HEK293T (cell line): ENCODE data around the gene PRCP.
"Not testable (repeated sequence)": the region's sequence is repeated elsewhere in the genome, so short reads cannot be mapped to it uniquely, and the experiment has no call there.

Experiments used
- CTCF ChIA-PET: fragments of 350-600 bp; formaldehyde crosslinking; extraction: SDS; loops from one replicate; lab custom pipeline; 2021; ENCODE audit warnings: antibody characterized with exemption, inconsistent platforms; lab: Yijun Ruan, JAX
- POLR2A ChIA-PET: fragments of 350-600 bp; formaldehyde crosslinking; extraction: SDS; loops from one replicate; lab custom pipeline; 2020; ENCODE audit warnings: antibody characterized with exemption, inconsistent platforms; lab: Yijun Ruan, JAX
- DNase-seq: peaks from one replicate; pipeline ENCODE4 v3.0.0; 2012; ENCODE audit warnings: mixed read lengths; ENCODE audit errors: extremely low spot score
- ARNT ChIP-seq: fragments of 450-650 bp; IDR thresholded peaks from 2 replicates; pipeline ENCODE4 v1.6.1; 2017; ENCODE audit warnings: mild to moderate bottlenecking
- BHLHE40 ChIP-seq: fragments of 450-650 bp; IDR thresholded peaks from 2 replicates; pipeline ENCODE4 v1.6.1; 2016; ENCODE audit warnings: mild to moderate bottlenecking, moderate library complexity, borderline replicate concordance
- CTBP1 ChIP-seq: fragments of 450-650 bp; IDR thresholded peaks from 2 replicates; pipeline ENCODE4 v1.6.1; 2016; ENCODE audit warnings: borderline replicate concordance
- ELF4 ChIP-seq: fragments of 450-650 bp; IDR thresholded peaks from 2 replicates; pipeline ENCODE4 v1.6.1; 2017; ENCODE audit warnings: antibody characterized with exemption
- FOXA1 ChIP-seq: fragments of 450-650 bp; IDR thresholded peaks from 2 replicates; pipeline ENCODE4 v1.6.1; 2016; ENCODE audit warnings: mild to moderate bottlenecking
- FOXK2 ChIP-seq: fragments of 450-650 bp; IDR thresholded peaks from 2 replicates; pipeline ENCODE4 v1.6.1; 2016; ENCODE audit warnings: mild to moderate bottlenecking
- FOXM1 ChIP-seq: fragments of 450-650 bp; IDR thresholded peaks from 2 replicates; pipeline ENCODE4 v1.6.1; 2017; ENCODE audit warnings: mild to moderate bottlenecking, borderline replicate concordance
- HDGF ChIP-seq: fragments of 450-650 bp; IDR thresholded peaks from 2 replicates; pipeline ENCODE4 v1.6.1; 2017; ENCODE audit warnings: antibody characterized with exemption, borderline replicate concordance
- L3MBTL2 ChIP-seq: fragments of 450-650 bp; conservative IDR thresholded peaks from 2 replicates; pipeline ENCODE4 v1.6.1; 2016; ENCODE audit warnings: mild to moderate bottlenecking
- LEF1 ChIP-seq: fragments of 450-650 bp; IDR thresholded peaks from 2 replicates; pipeline ENCODE4 v1.6.1; 2017; ENCODE audit warnings: mild to moderate bottlenecking, borderline replicate concordance
- NFRKB ChIP-seq: fragments of 450-650 bp; IDR thresholded peaks from 2 replicates; pipeline ENCODE4 v1.6.1; 2016; ENCODE audit warnings: mild to moderate bottlenecking, moderate library complexity
- PKNOX1 ChIP-seq: fragments of 450-650 bp; IDR thresholded peaks from 2 replicates; pipeline ENCODE4 v1.6.1; 2016
- SP1 ChIP-seq: fragments of 450-650 bp; IDR thresholded peaks from 2 replicates; pipeline ENCODE4 v1.6.1; 2017
- SUZ12 ChIP-seq: fragments of 450-650 bp; IDR thresholded peaks from 2 replicates; pipeline ENCODE4 v1.6.1; 2016; ENCODE audit warnings: mild to moderate bottlenecking
- TARDBP ChIP-seq: fragments of 450-650 bp; IDR thresholded peaks from 2 replicates; pipeline ENCODE4 v1.6.1; 2016
- ZNF384 ChIP-seq: fragments of 450-650 bp; IDR thresholded peaks from 2 replicates; pipeline ENCODE4 v1.6.1; 2016

Gene PRCP

GRCh38 chr11:82862379-82862778 is 37.9 kb downstream of the PRCP start:
- CTCF ChIA-PET, result no interaction called here

GRCh38 chr11:82859750-82860149 is 40.5 kb downstream of the PRCP start:
- CTCF ChIA-PET, result no interaction called here
- no peak for DNase-seq
- TF ChIP-seq FOXA1, result no peak
- no peak for TF ChIP-seq CTBP1
- no peak for TF ChIP-seq NFRKB
- TF ChIP-seq SUZ12, result no peak
- TF ChIP-seq HDGF, result no peak
- TF ChIP-seq FOXM1, result no peak
- TF ChIP-seq PKNOX1, result no peak
- no peak for TF ChIP-seq BHLHE40
- TF ChIP-seq FOXK2, result no peak
- TF ChIP-seq TARDBP, result no peak
- POLR2A ChIA-PET, result no interaction called here

More at GRCh38 chr11:82862379-82862778, 37.9 kb downstream of the PRCP start:
- TF ChIP-seq SUZ12 (no peak), FOXA1 (no peak), ELF4 (no peak), CTBP1 (no peak), LEF1 (no peak), BHLHE40 (no peak), FOXM1 (no peak), PKNOX1 (no peak), ZNF384 (no peak), HDGF (no peak)
- POLR2A ChIA-PET, result no interaction called here
- no peak for DNase-seq

- DNase-seq, result no peak
- TF ChIP-seq ELF4 (no peak), SP1 (no peak), L3MBTL2 (no peak), ZNF384 (no peak), TARDBP (no peak)
- CTCF ChIA-PET, result no interaction called here
Observed at GRCh38 chr11:82858556-82859091, 41.6 kb downstream of the PRCP start.

GRCh38 chr11:82858133-82858532 is 42.1 kb downstream of the PRCP start:
- POLR2A ChIA-PET, result no interaction called here
- CTCF ChIA-PET, result no interaction called here
- TF ChIP-seq ARNT, result no peak
- no peak for TF ChIP-seq SP1
- TF ChIP-seq PKNOX1, result no peak
- no peak for TF ChIP-seq FOXK2
- TF ChIP-seq ELF4, result no peak
- TF ChIP-seq BHLHE40, result no peak
- no peak for TF ChIP-seq NFRKB
- no peak for TF ChIP-seq ZNF384
- no peak for TF ChIP-seq HDGF
- no peak for TF ChIP-seq FOXA1
- TF ChIP-seq L3MBTL2, result no peak
- TF ChIP-seq FOXM1, result no peak
- no peak for TF ChIP-seq TARDBP
- no peak for TF ChIP-seq SUZ12
- no peak for TF ChIP-seq CTBP1
- no peak for TF ChIP-seq LEF1
- DNase-seq, result no peak

More at GRCh38 chr11:82858556-82859091, 41.6 kb downstream of the PRCP start:
- POLR2A ChIA-PET, result no interaction called here

GRCh38 chr11:82857145-82857544 is 43.1 kb downstream of the PRCP start:
- CTCF ChIA-PET, result no interaction called here
- POLR2A ChIA-PET, result no interaction called here
- DNase-seq, result no peak
- TF ChIP-seq BHLHE40, result no peak
- TF ChIP-seq PKNOX1, result peak; percentile 17; the same call in 1 of the 2 replicates

GRCh38 chr11:82855616-82856015 is 44.6 kb downstream of the PRCP start:
- DNase-seq, result no peak
- POLR2A ChIA-PET, result no interaction called here
- CTCF ChIA-PET, result interaction anchor here (1.2 kb wide), 1 partner anchor 12 kb away, joined by 3 read pairs; no protein-coding TSS in a partner anchor
- TF ChIP-seq PKNOX1, result no peak

- CTCF ChIA-PET, POLR2A ChIA-PET, DNase-seq: not testable (repeated sequence)
Observed at GRCh38 chr11:82854916-82855315, 45.3 kb downstream of the PRCP start.
